ENCODE measurements around the gene PIP4K2A.

PIP4K2A gene

DNA sequence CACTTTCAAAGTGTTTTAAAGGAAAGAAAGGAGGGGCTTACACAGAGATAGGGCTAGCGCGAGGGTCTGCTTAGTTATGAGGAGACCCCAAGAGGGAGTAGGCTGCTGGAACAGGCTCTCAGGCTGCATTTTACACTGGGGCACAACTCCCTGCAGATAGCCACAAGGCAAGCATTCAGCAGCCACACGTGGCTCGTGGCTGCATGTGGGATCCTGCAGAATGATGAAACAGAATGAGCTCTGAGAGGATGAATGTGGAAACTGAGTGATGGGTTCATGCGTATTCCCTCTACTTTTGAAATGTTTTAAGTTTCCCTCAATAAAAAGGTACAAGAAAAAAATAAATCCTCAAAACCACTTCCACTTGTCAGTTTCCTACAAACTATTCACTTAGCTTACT, 37.0 kb downstream of the PIP4K2A start:
- H3K27ac ChIP-seq (ENCODE audit: low read depth, low read length): no peak overlapping the region
- H2AFZ ChIP-seq (ENCODE audit: low read depth, low read length, severe bottlenecking): no peak overlapping the region
- H3K9me3 ChIP-seq (ENCODE audit: insufficient read depth, low read length): no peaks in the 10 kb centered on the region
- no peak overlapping the region for H3K9ac ChIP-seq (ENCODE audit: low read length)
- H3K4me2 ChIP-seq (ENCODE audit: low read depth, low read length, poor library complexity, severe bottlenecking): no peak overlapping the region
- peaks cover 50% of the 10 kb centered on the region for H3K79me2 ChIP-seq (ENCODE audit: insufficient read depth, low read length)
- no peaks in the 10 kb centered on the region for H3K36me3 ChIP-seq (ENCODE audit: low read length)
- no peaks in the 10 kb centered on the region for H3K27me3 ChIP-seq (ENCODE audit: low read length)
- no peaks in the 10 kb centered on the region for H3F3A ChIP-seq (ENCODE audit: insufficient read depth)
- peaks cover 26% of the 10 kb centered on the region; the same call in 1 of the 2 replicates for H4K20me1 ChIP-seq (ENCODE audit: low read depth, low read length)
- no peaks in the 10 kb centered on the region for H3K9me2 ChIP-seq (replicated peaks; ENCODE audit: insufficient read depth, low read length)
- TF ChIP-seq EZH2phosphoT487 (conservative IDR thresholded peaks at IDR 0.05; ENCODE audit: low read length): no peak
- H3K4me3 ChIP-seq (ENCODE audit: insufficient read depth, low read length, poor library complexity, severe bottlenecking): no peak overlapping the region

DNA sequence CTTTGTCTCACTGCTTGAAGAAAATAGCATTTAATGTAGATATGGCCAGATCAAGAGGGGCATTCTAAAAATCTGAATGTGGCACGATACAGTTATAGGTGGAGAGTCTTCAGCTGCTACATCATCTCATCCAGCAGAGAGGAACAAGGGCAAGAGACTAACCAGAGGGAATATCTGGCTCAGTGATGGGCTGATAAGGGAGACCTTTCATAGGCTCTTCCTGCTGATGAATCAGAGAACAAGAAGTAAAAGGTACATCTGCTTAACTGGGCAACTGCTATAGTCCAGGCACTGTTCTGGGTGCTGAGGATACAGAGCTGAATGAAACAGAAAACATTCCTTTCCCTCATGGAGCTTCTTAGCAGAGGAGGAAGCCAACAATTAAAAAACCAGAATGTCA, 37.9 kb downstream of the PIP4K2A start:
- Histone ChIP-seq H2AFZ (ENCODE audit: low read depth, low read length, severe bottlenecking) (no peak overlapping the region), H3K27me3 (ENCODE audit: low read length) (no peaks in the 10 kb centered on the region), H3K9me2 (replicated peaks; ENCODE audit: insufficient read depth, low read length) (no peaks in the 10 kb centered on the region), H3K36me3 (ENCODE audit: low read length) (no peaks in the 10 kb centered on the region), H3K4me2 (ENCODE audit: low read depth, low read length, poor library complexity, severe bottlenecking) (no peak overlapping the region), H4K20me1 (ENCODE audit: low read depth, low read length) (peaks cover 26% of the 10 kb centered on the region; the same call in 1 of the 2 replicates), H3F3A (ENCODE audit: insufficient read depth) (no peaks in the 10 kb centered on the region), H3K79me2 (ENCODE audit: insufficient read depth, low read length) (peaks cover 48% of the 10 kb centered on the region), H3K9ac (ENCODE audit: low read length) (no peak overlapping the region), H3K9me3 (ENCODE audit: insufficient read depth, low read length) (no peaks in the 10 kb centered on the region), H3K4me3 (ENCODE audit: insufficient read depth, low read length, poor library complexity, severe bottlenecking) (no peak overlapping the region), H3K27ac (ENCODE audit: low read depth, low read length) (no peak overlapping the region)
- TF ChIP-seq, protein P1, sequence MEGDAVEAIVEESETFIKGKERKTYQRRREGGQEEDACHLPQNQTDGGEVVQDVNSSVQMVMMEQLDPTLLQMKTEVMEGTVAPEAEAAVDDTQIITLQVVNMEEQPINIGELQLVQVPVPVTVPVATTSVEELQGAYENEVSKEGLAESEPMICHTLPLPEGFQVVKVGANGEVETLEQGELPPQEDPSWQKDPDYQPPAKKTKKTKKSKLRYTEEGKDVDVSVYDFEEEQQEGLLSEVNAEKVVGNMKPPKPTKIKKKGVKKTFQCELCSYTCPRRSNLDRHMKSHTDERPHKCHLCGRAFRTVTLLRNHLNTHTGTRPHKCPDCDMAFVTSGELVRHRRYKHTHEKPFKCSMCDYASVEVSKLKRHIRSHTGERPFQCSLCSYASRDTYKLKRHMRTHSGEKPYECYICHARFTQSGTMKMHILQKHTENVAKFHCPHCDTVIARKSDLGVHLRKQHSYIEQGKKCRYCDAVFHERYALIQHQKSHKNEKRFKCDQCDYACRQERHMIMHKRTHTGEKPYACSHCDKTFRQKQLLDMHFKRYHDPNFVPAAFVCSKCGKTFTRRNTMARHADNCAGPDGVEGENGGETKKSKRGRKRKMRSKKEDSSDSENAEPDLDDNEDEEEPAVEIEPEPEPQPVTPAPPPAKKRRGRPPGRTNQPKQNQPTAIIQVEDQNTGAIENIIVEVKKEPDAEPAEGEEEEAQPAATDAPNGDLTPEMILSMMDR (IDR thresholded peaks at IDR 0.05; ENCODE audit: insufficient read depth, low read length, poor library complexity, severe bottlenecking): no peak
- TF ChIP-seq EZH2phosphoT487 (conservative IDR thresholded peaks at IDR 0.05; ENCODE audit: low read length): no peak

DNA sequence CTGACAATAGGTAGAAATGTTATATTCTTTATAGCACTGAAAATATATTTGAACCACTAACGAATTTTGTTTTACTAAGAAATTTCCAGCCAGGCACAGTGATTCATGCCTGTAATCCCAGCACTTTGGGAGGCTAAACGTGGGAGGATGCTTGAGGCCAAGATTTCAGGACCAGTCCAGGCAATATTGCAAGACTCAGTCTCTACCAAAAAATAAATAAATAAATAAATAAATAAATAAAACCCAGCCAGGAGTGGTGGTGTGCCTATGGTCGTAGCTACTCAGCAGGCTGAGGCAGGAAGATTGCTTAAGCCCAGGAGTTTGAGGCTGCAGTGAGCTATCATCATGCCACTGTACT, 39.8 kb downstream of the PIP4K2A start:
- Histone ChIP-seq H2AFZ (ENCODE audit: low read depth, low read length, severe bottlenecking) (no peak overlapping the region), H3K27ac (ENCODE audit: low read depth, low read length) (no peak overlapping the region), H3K4me2 (ENCODE audit: low read depth, low read length, poor library complexity, severe bottlenecking) (no peak overlapping the region), H3K36me3 (ENCODE audit: low read length) (no peaks in the 10 kb centered on the region), H3K9ac (ENCODE audit: low read length) (no peak overlapping the region), H3K27me3 (ENCODE audit: low read length) (no peaks in the 10 kb centered on the region), H4K20me1 (ENCODE audit: low read depth, low read length) (peaks cover 36% of the 10 kb centered on the region), H3K9me3 (ENCODE audit: insufficient read depth, low read length) (no peaks in the 10 kb centered on the region), H3K79me2 (ENCODE audit: insufficient read depth, low read length) (peaks cover 48% of the 10 kb centered on the region), H3K4me3 (ENCODE audit: insufficient read depth, low read length, poor library complexity, severe bottlenecking) (no peak overlapping the region), H3K9me2 (replicated peaks; ENCODE audit: insufficient read depth, low read length) (no peaks in the 10 kb centered on the region), H3F3A (ENCODE audit: insufficient read depth) (no peaks in the 10 kb centered on the region)
- TF ChIP-seq, protein P1 (IDR thresholded peaks at IDR 0.05; ENCODE audit: insufficient read depth, low read length, poor library complexity, severe bottlenecking): no peak
- TF ChIP-seq EZH2phosphoT487 (conservative IDR thresholded peaks at IDR 0.05; ENCODE audit: low read length): no peak

DNA sequence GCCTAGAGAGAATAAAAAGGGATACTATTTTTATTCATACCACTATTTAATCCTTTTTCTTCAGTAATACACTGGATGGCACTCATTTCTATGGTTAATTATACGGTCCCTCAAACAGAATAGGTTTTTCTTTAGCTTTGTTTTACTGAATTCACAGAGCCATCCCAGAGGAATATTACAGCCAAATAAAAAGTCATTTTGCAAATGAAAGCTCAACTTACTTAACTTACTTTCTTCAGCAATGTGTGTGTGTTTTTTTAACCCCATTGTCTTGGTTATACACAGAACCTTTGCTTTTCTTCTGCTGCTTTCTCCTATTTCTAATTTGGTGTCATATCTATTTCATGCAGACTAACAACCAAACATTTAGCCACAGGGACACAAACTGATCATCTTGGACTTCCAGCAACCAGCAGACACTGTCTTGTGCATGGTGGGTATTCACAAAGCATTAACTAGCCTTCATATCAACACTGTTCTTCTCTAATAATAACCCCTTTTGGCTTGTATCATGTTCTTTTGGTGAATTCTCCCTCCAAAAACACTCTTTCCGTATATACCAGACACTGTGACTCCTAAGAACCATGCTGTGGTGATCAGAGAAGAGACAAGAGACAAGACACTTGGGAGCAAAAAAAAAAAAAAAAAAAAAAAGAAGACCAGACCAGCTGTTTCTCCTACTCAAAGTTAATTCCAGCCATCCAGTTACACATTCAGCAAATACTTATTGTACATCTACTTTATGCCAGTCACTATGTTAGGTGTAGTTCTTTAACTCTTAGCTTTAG, 40.4 kb downstream of the PIP4K2A start:
- no peak for TF ChIP-seq EZH2phosphoT487 (conservative IDR thresholded peaks at IDR 0.05; ENCODE audit: low read length)
- TF ChIP-seq, protein P1 (IDR thresholded peaks at IDR 0.05; ENCODE audit: insufficient read depth, low read length, poor library complexity, severe bottlenecking): no peak
- peaks cover 46% of the 10 kb centered on the region for H3K79me2 ChIP-seq (ENCODE audit: insufficient read depth, low read length)
- H3K9ac ChIP-seq (ENCODE audit: low read length): no peak overlapping the region
- no peak overlapping the region for H3K4me3 ChIP-seq (ENCODE audit: insufficient read depth, low read length, poor library complexity, severe bottlenecking)
- H3K27me3 ChIP-seq (ENCODE audit: low read length): no peaks in the 10 kb centered on the region
- H3K4me2 ChIP-seq (ENCODE audit: low read depth, low read length, poor library complexity, severe bottlenecking): no peak overlapping the region
- H4K20me1 ChIP-seq (ENCODE audit: low read depth, low read length): peaks cover 38% of the 10 kb centered on the region
- no peaks in the 10 kb centered on the region for H3F3A ChIP-seq (ENCODE audit: insufficient read depth)
- H3K36me3 ChIP-seq (ENCODE audit: low read length): no peaks in the 10 kb centered on the region
- H3K9me3 ChIP-seq (ENCODE audit: insufficient read depth, low read length): no peaks in the 10 kb centered on the region
- H3K9me2 ChIP-seq (replicated peaks; ENCODE audit: insufficient read depth, low read length): no peaks in the 10 kb centered on the region
- H3K27ac ChIP-seq (ENCODE audit: low read depth, low read length): no peak overlapping the region
- no peak overlapping the region for H2AFZ ChIP-seq (ENCODE audit: low read depth, low read length, severe bottlenecking)
